Posterior cingulate gyrus (tissue), 11 donors: ENCODE data around the gene ISOC1.

Source experiments
- DNase-seq, 10 donors: peaks; one replicate each; pipeline versions ENCODE4 v3.0.0 to v3.0.0-alpha.2; 2020 to 2021; ENCODE audit warnings: mixed read lengths in 3 of 10
- intact Hi-C: fragments of 100-400 bp; cut with DNase I; formaldehyde crosslinking; loops from one replicate; pipeline ENCODE4 v1.15.1; 2023

Gene ISOC1

GRCh38 chr5:129094924-129095899 is 663 bp downstream of the ISOC1 start:
- peak; percentile 20 to 92 (median 50) for DNase-seq
- intact Hi-C loops = loop anchor here (5.0 kb wide), 1 partner anchor 188 kb away; no protein-coding TSS in a partner anchor

GRCh38 chr5:129096382-129096991 is 1.9 kb downstream of the ISOC1 start:
- intact Hi-C loops = no loop called here
- DNase-seq = no peak

- DNase-seq = peak in 1 of 10 donors; percentile 47
- intact Hi-C loops = no loop called here
Measured at GRCh38 chr5:129097498-129098296, 3.1 kb downstream of the ISOC1 start.

- intact Hi-C loops = no loop called here
- DNase-seq = no peak
Measured at GRCh38 chr5:129098488-129099183, 4.1 kb downstream of the ISOC1 start.

GRCh38 chr5:129099184-129099569 is 4.6 kb downstream of the ISOC1 start:
- no peak for DNase-seq
- intact Hi-C loops = no loop called here

- intact Hi-C loops = no loop called here
- no peak for DNase-seq
Measured at GRCh38 chr5:129101794-129102193, 7.2 kb downstream of the ISOC1 start.

GRCh38 chr5:129103397-129103796 is 8.8 kb downstream of the ISOC1 start:
- intact Hi-C loops = no loop called here
- no peak for DNase-seq

GRCh38 chr5:129104915-129105455 is 10.4 kb downstream of the ISOC1 start:
- no peak for DNase-seq
- intact Hi-C loops = no loop called here

- DNase-seq = no peak
- intact Hi-C loops = no loop called here
Measured at GRCh38 chr5:129107637-129108036, 13.1 kb downstream of the ISOC1 start.

GRCh38 chr5:129110742-129111141 is 16.2 kb downstream of the ISOC1 start:
- intact Hi-C loops = loop anchor here (5.0 kb wide), 1 partner anchor 657 kb away; no protein-coding TSS in a partner anchor

GRCh38 chr5:129111351-129111750 is 16.8 kb downstream of the ISOC1 start:
- DNase-seq = no peak
- intact Hi-C loops = loop anchor here (5.0 kb wide), 1 partner anchor 656 kb away; no protein-coding TSS in a partner anchor

More at GRCh38 chr5:129110742-129111141, 16.2 kb downstream of the ISOC1 start:
- peak in 1 of 10 donors; percentile 72 for DNase-seq

GRCh38 chr5:129112295-129112694 is 17.7 kb downstream of the ISOC1 start:
- intact Hi-C loops = loop anchor here (5.0 kb wide), 1 partner anchor 655 kb away; no protein-coding TSS in a partner anchor
- no peak for DNase-seq

- no peak for DNase-seq
Measured at GRCh38 chr5:129113867-129114266, 19.3 kb downstream of the ISOC1 start.

GRCh38 chr5:129114539-129115193 is 20.1 kb downstream of the ISOC1 start:
- intact Hi-C loops = loop anchor here (5.0 kb wide), 1 partner anchor 653 kb away; no protein-coding TSS in a partner anchor
- DNase-seq = no peak

More at GRCh38 chr5:129113867-129114266, 19.3 kb downstream of the ISOC1 start:
- intact Hi-C loops = loop anchor here (5.0 kb wide), 1 partner anchor 653 kb away; no protein-coding TSS in a partner anchor

- intact Hi-C loops = no loop called here
- no peak for DNase-seq
Measured at GRCh38 chr5:129115680-129116079, 21.1 kb downstream of the ISOC1 start.

- intact Hi-C loops = no loop called here
- DNase-seq = no peak
Measured at GRCh38 chr5:129116797-129117196, 22.2 kb downstream of the ISOC1 start.

- no peak for DNase-seq
- intact Hi-C loops = no loop called here
Measured at GRCh38 chr5:129118405-129118804, 23.9 kb downstream of the ISOC1 start.

- no peak for DNase-seq
- intact Hi-C loops = no loop called here
Measured at GRCh38 chr5:129118826-129119225, 24.3 kb downstream of the ISOC1 start.

GRCh38 chr5:129120158-129120581 is 25.6 kb downstream of the ISOC1 start:
- intact Hi-C loops = no loop called here
- no peak for DNase-seq
